Cardiac fibroblast (primary cell): ENCODE results near the gene ANKS1B.
A peak's percentile ranks its signal among the peaks of the same experiment; 100 is the strongest.

Source experiments
- DNase-seq, 2 donors: peaks; one replicate each; pipeline versions ENCODE4 v3.0.0 to v3.0.0-alpha.2; 2010; ENCODE audit warnings: low read depth in 2 of 2
- H3K4me3 ChIP-seq, 2 donors: replicated peaks in 1 of 2; 1 replicate in 1 of 2; 2 replicates in 1 of 2; pipeline ENCODE4 v1.5.1; 2011; ENCODE audit warnings: low read depth in 2 of 2, low read length in 2 of 2, mild to moderate bottlenecking in 2 of 2, moderate library complexity in 1 of 2
- CTCF ChIP-seq: IDR thresholded peaks from one replicate; pipeline ENCODE4 v1.5.1; 2011; ENCODE audit warnings: low read depth, mild to moderate bottlenecking, low read length, inconsistent platforms

The ANKS1B gene

GRCh38 chr12:98955284-98955683 lies 1029.5 kb downstream of the ANKS1B start:
- DNase-seq, result peak in 1 of 2 donors; percentile 7
- H3K4me3 ChIP-seq, result no peak overlapping the region
- TF ChIP-seq CTCF, result peak; percentile 10

GRCh38 chr12:98954506-98954905 lies 1030.2 kb downstream of the ANKS1B start:
- H3K4me3 ChIP-seq, result no peak overlapping the region
- TF ChIP-seq CTCF, result no peak
- no peak for DNase-seq

- H3K4me3 ChIP-seq, result no peak overlapping the region
- no peak for DNase-seq
- TF ChIP-seq CTCF, result no peak
These were observed 1033.3 kb downstream of the ANKS1B start for GRCh38 chr12:98951406-98951805.

- DNase-seq, result no peak
- TF ChIP-seq CTCF, result no peak
- no peak overlapping the region for H3K4me3 ChIP-seq
These were observed 1036.3 kb downstream of the ANKS1B start for GRCh38 chr12:98948343-98948949.

- TF ChIP-seq CTCF, result no peak
- DNase-seq, result no peak
- no peak overlapping the region for H3K4me3 ChIP-seq
These were observed 1038.9 kb downstream of the ANKS1B start for GRCh38 chr12:98945864-98946263.

GRCh38 chr12:98939926-98940325 lies 1044.8 kb downstream of the ANKS1B start:
- no peak for TF ChIP-seq CTCF
- DNase-seq, result no peak
- H3K4me3 ChIP-seq, result no peak overlapping the region

- TF ChIP-seq CTCF, result peak; percentile 38
- no peak overlapping the region for H3K4me3 ChIP-seq
- peak; percentile 42 to 48 for DNase-seq
These were observed 1045.4 kb downstream of the ANKS1B start for GRCh38 chr12:98939350-98939749.
